ENCODE results near the gene TMEM123.

DNA sequence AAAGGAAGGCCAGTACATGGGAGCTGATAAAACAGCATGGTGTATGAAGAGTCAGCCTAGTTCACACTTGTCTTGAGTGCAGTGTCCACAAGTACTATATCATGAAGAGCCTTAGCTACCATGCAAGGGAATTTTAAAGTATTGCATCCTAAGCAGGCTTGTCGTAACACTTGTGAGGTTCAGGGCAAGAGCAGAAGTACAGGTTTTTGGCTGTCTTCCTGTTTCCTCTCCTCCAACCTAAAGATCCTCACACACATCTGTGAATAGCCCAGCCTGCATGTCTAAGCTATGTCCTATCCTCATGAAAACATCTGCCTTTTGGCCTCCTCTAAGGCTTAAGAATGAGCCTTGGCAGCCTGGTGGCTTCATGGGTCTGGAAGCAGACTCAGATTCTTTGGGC lies 34.6 kb upstream of the TMEM123 start:
- TF ChIP-seq, protein P1, sequence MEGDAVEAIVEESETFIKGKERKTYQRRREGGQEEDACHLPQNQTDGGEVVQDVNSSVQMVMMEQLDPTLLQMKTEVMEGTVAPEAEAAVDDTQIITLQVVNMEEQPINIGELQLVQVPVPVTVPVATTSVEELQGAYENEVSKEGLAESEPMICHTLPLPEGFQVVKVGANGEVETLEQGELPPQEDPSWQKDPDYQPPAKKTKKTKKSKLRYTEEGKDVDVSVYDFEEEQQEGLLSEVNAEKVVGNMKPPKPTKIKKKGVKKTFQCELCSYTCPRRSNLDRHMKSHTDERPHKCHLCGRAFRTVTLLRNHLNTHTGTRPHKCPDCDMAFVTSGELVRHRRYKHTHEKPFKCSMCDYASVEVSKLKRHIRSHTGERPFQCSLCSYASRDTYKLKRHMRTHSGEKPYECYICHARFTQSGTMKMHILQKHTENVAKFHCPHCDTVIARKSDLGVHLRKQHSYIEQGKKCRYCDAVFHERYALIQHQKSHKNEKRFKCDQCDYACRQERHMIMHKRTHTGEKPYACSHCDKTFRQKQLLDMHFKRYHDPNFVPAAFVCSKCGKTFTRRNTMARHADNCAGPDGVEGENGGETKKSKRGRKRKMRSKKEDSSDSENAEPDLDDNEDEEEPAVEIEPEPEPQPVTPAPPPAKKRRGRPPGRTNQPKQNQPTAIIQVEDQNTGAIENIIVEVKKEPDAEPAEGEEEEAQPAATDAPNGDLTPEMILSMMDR (IDR thresholded peaks at IDR 0.05): no peak
- TF ChIP-seq ZBTB21 (CRISPR knock-in tag; IDR thresholded peaks at IDR 0.05; ENCODE audit: borderline replicate concordance) (no peak), JUN (CRISPR knock-in tag; IDR thresholded peaks at IDR 0.05) (no peak), ZNF138 (CRISPR knock-in tag; conservative IDR thresholded peaks at IDR 0.05) (no peak), IRF2 (CRISPR knock-in tag; IDR thresholded peaks at IDR 0.05; ENCODE audit: borderline replicate concordance, low read depth) (no peak), ETV6 (CRISPR knock-in tag; IDR thresholded peaks at IDR 0.05) (no peak), SP1 (CRISPR knock-in tag; conservative IDR thresholded peaks at IDR 0.05) (no peak), NR2C2 (CRISPR knock-in tag; IDR thresholded peaks at IDR 0.05) (no peak)
- TF ChIP-seq, protein P2, sequence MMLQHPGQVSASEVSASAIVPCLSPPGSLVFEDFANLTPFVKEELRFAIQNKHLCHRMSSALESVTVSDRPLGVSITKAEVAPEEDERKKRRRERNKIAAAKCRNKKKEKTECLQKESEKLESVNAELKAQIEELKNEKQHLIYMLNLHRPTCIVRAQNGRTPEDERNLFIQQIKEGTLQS (CRISPR knock-in tag; conservative IDR thresholded peaks at IDR 0.05): no peak
